ENCODE measurements around the gene ID3.

Gene ID3

GRCh38 chr1:23525558-23526250 lies 33.6 kb downstream of the ID3 start:
- no peak for FAIRE-seq

GRCh38 chr1:23524716-23525401 lies 34.4 kb downstream of the ID3 start:
- no peak for FAIRE-seq

GRCh38 chr1:23524163-23524562 lies 35.1 kb downstream of the ID3 start:
- FAIRE-seq: no peak

GRCh38 chr1:23522244-23522982 lies 36.9 kb downstream of the ID3 start:
- FAIRE-seq: no peak

GRCh38 chr1:23521588-23521987 lies 37.7 kb downstream of the ID3 start:
- FAIRE-seq: no peak

- no peak for FAIRE-seq
These were observed 41.7 kb downstream of the ID3 start for GRCh38 chr1:23517581-23517980.

- FAIRE-seq: no peak
These were observed 43.4 kb downstream of the ID3 start for GRCh38 chr1:23515905-23516304.

GRCh38 chr1:23514111-23514679 lies 45.1 kb downstream of the ID3 start:
- FAIRE-seq: no peak

GRCh38 chr1:23509896-23510295 lies 49.4 kb downstream of the ID3 start:
- no peak for FAIRE-seq

Measured in endometrium (tissue), 2 donors.